ENCODE results near the gene REC114.
"Not testable (repeated sequence)": the region's sequence is repeated elsewhere in the genome, so short reads cannot be mapped to it uniquely, and the experiment has no call there.

The REC114 gene

DNA sequence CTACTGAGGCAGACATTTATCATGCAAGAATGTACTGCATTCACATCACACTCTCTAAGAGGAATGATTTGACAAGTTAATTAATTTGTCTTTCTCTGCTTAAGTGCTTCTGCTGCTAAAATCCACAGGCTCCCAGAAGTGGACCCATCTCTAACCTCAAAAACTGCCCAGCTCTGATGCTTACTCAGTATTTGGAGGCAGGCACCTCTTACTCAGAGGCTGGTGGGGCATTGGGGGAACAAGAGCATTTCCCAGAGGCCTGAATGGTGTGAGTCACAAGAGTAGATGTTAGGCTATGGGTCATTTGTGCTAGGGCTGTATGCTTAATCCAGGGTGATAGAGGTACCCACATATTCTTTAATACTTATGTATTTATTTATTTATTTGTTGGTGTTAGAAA lies 39.8 kb upstream of the REC114 start:
- TF ChIP-seq FOXK2 (IDR thresholded peaks at IDR 0.05) (no peak), SUZ12 (IDR thresholded peaks at IDR 0.05) (no peak), ELF4 (IDR thresholded peaks at IDR 0.05) (no peak), NFRKB (IDR thresholded peaks at IDR 0.05) (no peak), ZNF384 (IDR thresholded peaks at IDR 0.05) (no peak), CTBP1 (IDR thresholded peaks at IDR 0.05; ENCODE audit: borderline replicate concordance) (no peak), L3MBTL2 (conservative IDR thresholded peaks at IDR 0.05) (no peak), FOXA1 (IDR thresholded peaks at IDR 0.05) (no peak)
- DNase-seq (ENCODE audit: extremely low spot score) = no peak
- POLR2A ChIA-PET = no interaction called here
- CTCF ChIA-PET = no interaction called here

DNA sequence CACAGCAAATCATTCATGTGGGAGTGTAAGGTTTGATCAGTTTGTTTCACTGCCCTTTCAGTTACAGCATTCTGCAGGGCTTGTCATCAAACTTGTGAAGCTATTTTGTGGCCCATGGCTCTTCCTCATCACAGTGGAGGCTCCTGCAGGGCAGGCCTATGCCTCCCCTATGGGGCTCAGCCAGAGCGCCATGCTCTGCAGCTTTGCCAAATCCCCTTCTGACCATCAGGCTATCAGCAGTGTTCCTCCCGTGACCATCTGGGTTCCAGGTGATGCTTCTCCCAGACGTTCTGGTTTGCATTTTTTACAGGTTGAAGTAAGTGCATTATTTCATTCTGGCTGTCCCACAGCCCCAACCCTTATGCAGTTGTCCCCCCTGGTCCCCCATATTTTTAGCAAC lies 28.1 kb upstream of the REC114 start:
- DNase-seq (ENCODE audit: extremely low spot score) = no peak
- POLR2A ChIA-PET = no interaction called here
- TF ChIP-seq HDGF (IDR thresholded peaks at IDR 0.05; ENCODE audit: borderline replicate concordance) = no peak
- TF ChIP-seq NFRKB (IDR thresholded peaks at IDR 0.05) = no peak
- TF ChIP-seq LEF1 (IDR thresholded peaks at IDR 0.05; ENCODE audit: borderline replicate concordance) = no peak
- TF ChIP-seq CTBP1 (IDR thresholded peaks at IDR 0.05; ENCODE audit: borderline replicate concordance) = no peak
- no peak for TF ChIP-seq FOXM1 (IDR thresholded peaks at IDR 0.05; ENCODE audit: borderline replicate concordance)
- TF ChIP-seq FOXA1 (IDR thresholded peaks at IDR 0.05) = no peak
- TF ChIP-seq ARNT (IDR thresholded peaks at IDR 0.05) = no peak
- no peak for TF ChIP-seq ELF4 (IDR thresholded peaks at IDR 0.05)
- TF ChIP-seq, protein P1, sequence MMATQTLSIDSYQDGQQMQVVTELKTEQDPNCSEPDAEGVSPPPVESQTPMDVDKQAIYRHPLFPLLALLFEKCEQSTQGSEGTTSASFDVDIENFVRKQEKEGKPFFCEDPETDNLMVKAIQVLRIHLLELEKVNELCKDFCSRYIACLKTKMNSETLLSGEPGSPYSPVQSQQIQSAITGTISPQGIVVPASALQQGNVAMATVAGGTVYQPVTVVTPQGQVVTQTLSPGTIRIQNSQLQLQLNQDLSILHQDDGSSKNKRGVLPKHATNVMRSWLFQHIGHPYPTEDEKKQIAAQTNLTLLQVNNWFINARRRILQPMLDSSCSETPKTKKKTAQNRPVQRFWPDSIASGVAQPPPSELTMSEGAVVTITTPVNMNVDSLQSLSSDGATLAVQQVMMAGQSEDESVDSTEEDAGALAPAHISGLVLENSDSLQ (IDR thresholded peaks at IDR 0.05) = no peak
- TF ChIP-seq TARDBP (IDR thresholded peaks at IDR 0.05) = no peak
- TF ChIP-seq SP1 (IDR thresholded peaks at IDR 0.05) = no peak
- TF ChIP-seq FOXK2 (IDR thresholded peaks at IDR 0.05) = no peak
- no peak for TF ChIP-seq SUZ12 (IDR thresholded peaks at IDR 0.05)
- no peak for TF ChIP-seq BHLHE40 (IDR thresholded peaks at IDR 0.05; ENCODE audit: borderline replicate concordance)
- TF ChIP-seq L3MBTL2 (conservative IDR thresholded peaks at IDR 0.05) = no peak
- TF ChIP-seq ZNF384 (IDR thresholded peaks at IDR 0.05) = no peak
- CTCF ChIA-PET = interaction anchor here (0.7 kb wide), 1 partner anchor 1635 kb away, joined by 3 read pairs; no protein-coding TSS in a partner anchor

DNA sequence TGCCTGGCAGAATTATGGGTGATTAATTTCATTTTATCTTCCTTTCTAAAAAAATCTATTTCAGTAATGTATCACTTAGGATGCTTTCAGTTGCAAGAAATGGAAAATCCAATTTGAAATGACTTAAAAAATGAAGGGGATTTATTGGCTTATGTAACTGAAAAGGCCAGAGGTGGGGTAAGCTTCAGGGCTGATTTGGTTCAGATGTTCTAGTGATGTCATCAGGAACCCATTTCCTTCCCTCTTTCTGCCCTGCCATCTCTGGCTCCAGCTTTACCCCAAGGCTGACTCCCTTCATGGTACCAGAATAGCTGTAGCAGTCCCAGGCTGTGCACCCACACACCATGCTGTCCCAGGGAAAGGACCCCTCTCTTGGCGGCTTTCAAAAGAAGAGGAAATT lies 18.5 kb upstream of the REC114 start:
- no peak for TF ChIP-seq TARDBP (IDR thresholded peaks at IDR 0.05)
- no peak for TF ChIP-seq CTBP1 (IDR thresholded peaks at IDR 0.05; ENCODE audit: borderline replicate concordance)
- TF ChIP-seq SP1 (IDR thresholded peaks at IDR 0.05) = no peak
- no peak for TF ChIP-seq ELF4 (IDR thresholded peaks at IDR 0.05)
- no peak for TF ChIP-seq HDGF (IDR thresholded peaks at IDR 0.05; ENCODE audit: borderline replicate concordance)
- TF ChIP-seq BHLHE40 (IDR thresholded peaks at IDR 0.05; ENCODE audit: borderline replicate concordance) = no peak
- TF ChIP-seq FOXA1 (IDR thresholded peaks at IDR 0.05) = no peak
- no peak for TF ChIP-seq SUZ12 (IDR thresholded peaks at IDR 0.05)
- TF ChIP-seq ZNF384 (IDR thresholded peaks at IDR 0.05) = no peak
- TF ChIP-seq ARNT (IDR thresholded peaks at IDR 0.05) = no peak
- no peak for TF ChIP-seq NFRKB (IDR thresholded peaks at IDR 0.05)
- TF ChIP-seq LEF1 (IDR thresholded peaks at IDR 0.05; ENCODE audit: borderline replicate concordance) = no peak
- TF ChIP-seq L3MBTL2 (conservative IDR thresholded peaks at IDR 0.05) = no peak
- POLR2A ChIA-PET = no interaction called here
- CTCF ChIA-PET = no interaction called here
- DNase-seq (ENCODE audit: extremely low spot score) = no peak

DNA sequence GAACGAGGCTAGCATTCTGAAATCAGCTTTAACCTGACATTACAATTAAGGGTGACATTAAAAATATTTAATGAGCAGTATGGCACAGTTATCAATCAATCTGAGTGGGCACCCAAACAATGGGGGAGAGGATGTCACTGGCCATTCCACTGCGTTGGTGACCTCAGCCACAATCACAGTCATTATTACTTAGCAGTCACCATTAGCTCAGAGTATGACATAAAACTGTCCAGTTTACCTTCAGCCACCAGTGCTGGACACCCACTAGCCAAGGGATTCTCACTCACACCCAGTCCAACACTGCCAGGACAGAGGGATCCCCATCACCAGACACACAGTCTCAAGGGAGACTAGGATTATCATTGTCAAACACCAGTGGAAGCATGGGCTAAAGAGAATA lies 17.5 kb upstream of the REC114 start:
- TF ChIP-seq FOXA1 (IDR thresholded peaks at IDR 0.05) (no peak), NFRKB (IDR thresholded peaks at IDR 0.05) (no peak), FOXK2 (IDR thresholded peaks at IDR 0.05) (no peak), LEF1 (IDR thresholded peaks at IDR 0.05; ENCODE audit: borderline replicate concordance) (no peak), CTBP1 (IDR thresholded peaks at IDR 0.05; ENCODE audit: borderline replicate concordance) (no peak), BHLHE40 (IDR thresholded peaks at IDR 0.05; ENCODE audit: borderline replicate concordance) (no peak), ZNF384 (IDR thresholded peaks at IDR 0.05) (no peak), FOXM1 (IDR thresholded peaks at IDR 0.05; ENCODE audit: borderline replicate concordance) (no peak), L3MBTL2 (conservative IDR thresholded peaks at IDR 0.05) (no peak), TARDBP (IDR thresholded peaks at IDR 0.05) (no peak), SUZ12 (IDR thresholded peaks at IDR 0.05) (no peak), ELF4 (IDR thresholded peaks at IDR 0.05) (no peak)
- TF ChIP-seq, protein P1 (IDR thresholded peaks at IDR 0.05) = no peak
- CTCF ChIA-PET = interaction anchor here (1.0 kb wide), 1 partner anchor 120 kb away, joined by 3 read pairs; no protein-coding TSS in a partner anchor
- POLR2A ChIA-PET = interaction anchor here (1.1 kb wide), 1 partner anchor 125 kb away, joined by 3 read pairs; no protein-coding TSS in a partner anchor
- DNase-seq (ENCODE audit: extremely low spot score) = no peak

DNA sequence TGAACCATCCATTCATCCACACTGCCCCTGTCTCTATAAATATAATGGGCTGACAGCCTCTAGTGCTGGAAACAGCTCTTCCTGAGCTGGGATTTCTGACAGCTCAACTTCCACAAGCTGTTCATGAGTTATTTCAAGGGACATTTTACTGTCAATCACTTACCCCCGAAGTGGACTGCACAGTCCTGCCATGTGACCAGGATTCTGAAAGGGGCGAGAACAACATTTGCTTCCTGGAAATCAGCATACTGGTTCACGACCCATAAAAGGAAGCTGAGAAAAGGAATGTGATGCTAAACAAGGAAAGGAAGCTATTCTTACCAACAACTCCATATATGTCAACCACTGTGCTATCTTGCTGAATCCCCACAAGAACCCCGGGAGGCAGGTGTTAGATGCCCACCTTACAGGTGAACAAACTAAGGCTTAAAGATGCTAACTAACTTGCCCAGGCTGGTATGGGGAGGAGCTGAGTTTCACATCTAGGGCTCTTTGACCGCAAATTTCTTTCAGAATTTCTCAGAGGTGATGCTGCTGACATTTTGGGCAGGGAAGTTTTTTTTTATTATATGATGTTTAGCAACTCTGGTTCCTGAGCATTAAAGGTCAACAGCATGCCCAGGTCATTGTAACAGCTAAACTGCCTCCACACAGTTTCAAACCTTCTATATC lies 16.5 kb upstream of the REC114 start:
- TF ChIP-seq ARNT (IDR thresholded peaks at IDR 0.05) (no peak), FOXK2 (IDR thresholded peaks at IDR 0.05) (no peak), SUZ12 (IDR thresholded peaks at IDR 0.05) (no peak), L3MBTL2 (conservative IDR thresholded peaks at IDR 0.05) (no peak)
- TF ChIP-seq, protein P1 (IDR thresholded peaks at IDR 0.05) = peak; percentile 17; the same call in 1 of the 2 replicates
- ChIA-PET POLR2A (interaction anchor here (1.1 kb wide), 1 partner anchor 124 kb away, joined by 3 read pairs; no protein-coding TSS in a partner anchor), CTCF (interaction anchor here (0.8 to 1.0 kb wide), 2 partner anchors 38 to 121 kb away, joined by 3 to 4 read pairs; no protein-coding TSS in a partner anchor)
- no peak for DNase-seq (ENCODE audit: extremely low spot score)

DNA sequence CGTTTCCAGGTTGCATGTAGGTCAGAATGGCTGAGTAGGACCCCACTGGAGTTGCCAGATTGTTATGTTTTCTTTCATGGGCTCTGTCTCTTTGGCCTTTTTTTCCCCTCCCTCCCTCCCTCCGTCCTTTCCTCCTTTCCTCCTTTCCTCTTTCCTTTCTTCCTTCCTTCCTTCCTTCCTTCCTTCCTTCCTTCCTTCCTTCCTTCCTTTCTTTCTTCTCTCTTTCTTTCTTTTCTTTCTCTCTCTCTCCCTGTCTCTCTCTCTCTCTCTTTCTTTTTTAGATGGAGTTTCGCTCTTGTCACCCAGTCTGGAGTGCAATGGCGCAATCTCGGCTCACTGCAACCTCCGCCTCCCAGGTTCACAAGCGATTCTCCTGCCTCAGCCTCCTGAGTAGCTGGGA lies 11.6 kb upstream of the REC114 start:
- POLR2A ChIA-PET; DNase-seq (ENCODE audit: extremely low spot score); CTCF ChIA-PET: not testable (repeated sequence)

Measured in HEK293T (cell line).